Stomach (tissue), 4 donors: ENCODE data around the gene FCHO1.

Source experiments
- CTCF ChIP-seq, 7 experiments: fragments of 450-650 bp in 4 of 7; fragments of 200-600 bp in 3 of 7; sonication (generic) in 3 of 7; IDR thresholded peaks; one replicate each; pipeline ENCODE4 v1.5.1; 2016 to 2019; ENCODE audit warnings: antibody characterized with exemption in 7 of 7, control low read depth in 2 of 7, mild to moderate bottlenecking in 1 of 7
- EP300 ChIP-seq: sonication (generic); formaldehyde crosslinking; IDR thresholded peaks from one replicate; pipeline ENCODE4 v1.6.1; 2017; ENCODE audit warnings: antibody characterized with exemption
- POLR2A ChIP-seq, 4 donors: fragments of 450-650 bp; IDR thresholded peaks; one replicate each; pipeline ENCODE4 v1.6.1; 2016; ENCODE audit warnings: antibody characterized with exemption in 4 of 4, control low read depth in 2 of 4, mild to moderate bottlenecking in 1 of 4, moderate library complexity in 1 of 4

GRCh38 chr19:17719730-17720400 lies 31.4 kb upstream of the FCHO1 start:
- TF ChIP-seq CTCF (IDR thresholded peaks at IDR 0.05), result no peak
- no peak for TF ChIP-seq EP300
- no peak for TF ChIP-seq POLR2A (IDR thresholded peaks at IDR 0.05)
